ENCODE data around the gene CXCL16. TPM values are rescaled to one million over a fixed set of nuclear protein-coding genes. Genes with fewer than 3 reads are reported as not detected.

The CXCL16 gene
- 10 to 100 TPM; 12.2 to 19.8 (median 18.4) TPM for polyA plus RNA-seq (ENCODE audit: low read depth in 6 of 6)

DNA sequence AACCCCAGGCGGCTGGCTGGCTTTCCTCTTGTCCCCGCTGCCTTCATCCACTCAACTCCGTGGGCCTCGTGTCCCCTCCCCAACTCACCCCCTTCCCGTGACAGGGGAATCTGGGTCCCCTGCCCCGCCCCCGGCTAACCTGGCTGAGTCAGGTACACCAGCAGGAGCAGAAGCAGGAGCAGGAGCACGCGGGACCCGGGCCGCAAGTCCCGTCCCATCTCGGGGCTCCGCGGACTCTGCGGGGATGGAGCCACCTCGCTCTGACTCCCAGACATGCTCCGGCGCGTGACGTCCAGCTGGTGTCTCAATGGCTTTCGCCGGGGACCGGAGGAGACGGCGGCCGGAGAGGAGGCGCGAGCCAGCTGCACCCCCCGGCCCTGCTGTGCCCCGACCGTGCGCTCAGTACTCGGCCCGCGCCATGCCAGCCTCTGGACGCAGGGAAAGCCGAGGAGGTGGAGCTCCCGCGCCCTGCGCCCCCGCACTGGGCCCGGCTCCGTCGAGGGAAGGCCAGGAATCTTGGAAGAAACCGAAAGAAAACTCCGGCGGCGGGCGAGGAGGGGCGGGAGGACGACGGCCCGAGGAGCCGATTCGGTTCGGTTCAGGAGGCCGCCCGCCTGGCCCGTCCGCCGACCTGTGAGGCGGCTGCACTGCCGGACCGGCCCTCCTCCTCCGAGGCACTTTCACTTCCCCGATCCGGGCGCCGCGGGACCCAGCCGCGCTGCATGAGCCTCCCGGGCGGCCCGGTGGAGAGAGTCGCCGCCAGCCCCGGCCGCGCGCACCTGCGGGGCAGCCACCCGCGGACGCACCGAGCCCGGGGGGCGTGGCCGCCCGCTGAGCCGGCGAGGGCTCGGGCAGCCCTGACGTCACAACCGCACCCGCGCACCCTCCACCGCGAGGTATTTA, at the start of gene CXCL16, which contains the start of gene ZMYND15:
Gene CXCL16, minus strand, starts transcription at position 807 of the 903 bp plus-strand sequence. Its CDS starts 589 bp downstream, at position 218.
Gene ZMYND15, plus strand, starts transcription at position 712 of the 903 bp plus-strand sequence. CDS start 716 bp downstream, outside the sequence.
- ATAC-seq (ENCODE audit: low read depth in 2 of 2): peak; percentile 78 to 79
- no peaks in the 10 kb centered on the region for H3K9me3 Mint-ChIP-seq
- H3K27me3 Mint-ChIP-seq: peaks cover 6 to 31% (median 25%) of the 10 kb centered on the region in 3 donors
- H3K27ac Mint-ChIP-seq: peak within 1 kb of the TSS; percentile 88 to 99 (median 96)
- DNase-seq: peak; percentile 88
- H3K4me3 Mint-ChIP-seq: peak within 1 kb of the TSS; percentile 80 to 97 (median 92)
- H3K36me3 Mint-ChIP-seq: no peaks in the 10 kb centered on the region
- peaks cover 32 to 39% (median 36%) of the 10 kb centered on the region in 3 donors for H3K4me1 Mint-ChIP-seq

DNA sequence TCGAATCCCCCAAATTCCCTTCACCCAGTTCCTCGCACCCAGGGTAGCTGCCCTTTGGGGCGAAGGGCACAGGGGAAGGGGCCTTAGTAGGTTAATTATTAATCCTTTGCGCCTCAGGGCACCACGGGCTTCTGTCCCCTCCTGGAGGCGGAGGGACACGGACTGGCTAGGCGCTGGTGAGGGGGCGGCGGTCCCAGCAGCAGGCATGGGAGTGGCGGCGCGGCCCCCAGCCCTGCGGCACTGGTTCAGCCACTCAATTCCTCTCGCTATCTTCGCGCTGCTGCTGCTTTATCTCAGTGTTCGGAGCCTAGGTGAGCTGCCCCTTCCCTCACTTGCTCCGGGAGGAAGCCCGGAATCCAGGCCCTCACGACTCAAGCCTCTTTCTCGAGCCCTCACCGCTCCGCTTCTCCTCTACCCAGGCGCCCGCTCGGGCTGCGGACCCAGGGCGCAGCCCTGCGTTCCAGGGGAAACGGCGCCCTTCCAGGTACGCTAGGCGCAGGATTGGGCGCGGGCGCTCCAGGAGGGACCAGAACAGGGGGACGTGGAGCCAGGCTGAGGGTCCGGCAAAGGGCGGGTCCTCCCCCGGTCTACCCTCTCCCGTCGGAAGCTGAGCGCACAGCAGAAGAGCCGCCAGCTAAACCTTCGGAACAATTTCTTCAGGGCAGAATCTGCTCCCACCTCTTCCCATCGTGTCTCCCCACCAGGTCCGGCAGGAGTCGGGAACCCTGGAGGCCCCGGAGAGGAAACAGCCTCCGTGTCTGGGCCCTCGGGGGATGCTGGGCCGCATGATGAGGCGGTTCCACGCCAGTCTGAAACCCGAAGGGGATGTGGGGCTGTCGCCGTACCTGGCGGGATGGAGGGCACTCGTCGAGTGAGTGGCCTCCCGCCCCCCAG, 49.3 kb upstream of the CXCL16 start, which contains the start of gene GLTPD2:
Gene GLTPD2, plus strand, starts transcription at position 158 of the 894 bp plus-strand sequence. Its CDS starts 48 bp downstream, at position 206.
- peak within 1 kb of the TSS; percentile 75 to 89 (median 80) for H3K4me3 Mint-ChIP-seq
- H3K27ac Mint-ChIP-seq: peak within 1 kb of the TSS in 1 of 6 donors; percentile 42
- peaks cover 38 to 51% (median 40%) of the 10 kb centered on the region in 3 donors for H3K27me3 Mint-ChIP-seq
- ATAC-seq (ENCODE audit: low read depth in 2 of 2) (no peak), DNase-seq (no peak)
- peaks cover 0 to 1% (median 0%) of the 10 kb centered on the region in 7 donors for H3K9me3 Mint-ChIP-seq
- H3K4me1 Mint-ChIP-seq: peaks cover 15 to 30% (median 23%) of the 10 kb centered on the region in 3 donors
- no peaks in the 10 kb centered on the region for H3K36me3 Mint-ChIP-seq

DNA sequence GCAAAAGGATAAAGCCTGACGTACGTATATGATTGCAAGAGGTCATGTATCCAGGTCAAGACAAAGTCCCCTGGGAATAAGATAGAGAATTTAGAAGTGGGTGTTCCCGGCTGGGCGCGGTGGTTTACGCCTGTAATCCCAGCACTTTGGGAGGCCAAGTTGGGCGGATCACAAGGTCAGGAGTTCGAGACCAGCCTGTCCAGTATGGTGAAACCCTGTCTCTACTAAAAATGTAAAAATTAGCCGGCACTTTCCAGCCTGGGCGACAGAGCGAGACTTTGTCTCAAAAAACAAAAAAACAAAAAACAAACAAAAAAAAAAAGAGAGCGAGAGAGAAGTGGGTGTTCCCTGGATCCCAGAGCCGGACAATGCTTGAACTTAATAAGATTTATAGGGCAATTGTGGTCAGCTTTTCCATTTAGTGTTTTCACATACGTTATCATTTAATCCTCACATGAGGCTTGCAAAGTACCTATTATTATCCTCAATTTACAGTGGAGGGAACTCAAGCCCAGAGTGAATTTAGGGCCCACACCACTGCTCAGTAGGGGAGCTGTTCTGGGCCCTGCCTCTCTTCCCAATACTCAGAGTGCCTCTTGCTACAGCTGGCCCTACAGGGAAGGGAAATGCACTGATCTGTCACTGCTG, 48.6 kb upstream of the CXCL16 start:
- peaks cover 39 to 58% (median 40%) of the 10 kb centered on the region in 3 donors for H3K27me3 Mint-ChIP-seq
- ATAC-seq (ENCODE audit: low read depth in 2 of 2): no peak
- no peak for DNase-seq
- no peaks in the 10 kb centered on the region for H3K36me3 Mint-ChIP-seq
- peaks cover 15 to 30% (median 23%) of the 10 kb centered on the region in 3 donors for H3K4me1 Mint-ChIP-seq
- H3K27ac Mint-ChIP-seq: no peak overlapping the region
- peak overlapping the region in 7 of 8 donors; percentile 20 to 80 (median 57) for H3K4me3 Mint-ChIP-seq
- peaks cover 0 to 1% (median 0%) of the 10 kb centered on the region in 7 donors for H3K9me3 Mint-ChIP-seq

- H3K4me1 Mint-ChIP-seq: peaks cover 15 to 30% (median 23%) of the 10 kb centered on the region in 3 donors
- H3K9me3 Mint-ChIP-seq: peaks cover 0 to 3% (median 0%) of the 10 kb centered on the region in 7 donors
- no peak overlapping the region for H3K27ac Mint-ChIP-seq
- H3K36me3 Mint-ChIP-seq: no peaks in the 10 kb centered on the region
- ATAC-seq (ENCODE audit: low read depth in 2 of 2) (no peak), DNase-seq (no peak)
- H3K27me3 Mint-ChIP-seq: peaks cover 47 to 71% (median 49%) of the 10 kb centered on the region in 3 donors
- peak overlapping the region in 4 of 8 donors; percentile 58 to 69 (median 60) for H3K4me3 Mint-ChIP-seq
These were observed 46.8 kb upstream of the CXCL16 start for GRCh38 chr17:4786516-4786915.

GRCh38 chr17:4786106-4786511, 46.4 kb upstream of the CXCL16 start, which contains the start of gene VMO1:
VMO1 (minus strand) TSS chr17:4786364; CDS start chr17:4786352, 12 bp downstream.
- peaks cover 15 to 30% (median 23%) of the 10 kb centered on the region in 3 donors for H3K4me1 Mint-ChIP-seq
- H3K4me3 Mint-ChIP-seq: peak within 1 kb of the TSS in 7 of 8 donors; percentile 53 to 80 (median 64)
- peak within 1 kb of the TSS in 1 of 6 donors; percentile 56 for H3K27ac Mint-ChIP-seq
- no peaks in the 10 kb centered on the region for H3K36me3 Mint-ChIP-seq
- H3K27me3 Mint-ChIP-seq: peaks cover 47 to 71% (median 49%) of the 10 kb centered on the region in 3 donors
- no peak for ATAC-seq (ENCODE audit: low read depth in 2 of 2)
- peaks cover 0 to 3% (median 0%) of the 10 kb centered on the region in 7 donors for H3K9me3 Mint-ChIP-seq
- no peak for DNase-seq

DNA sequence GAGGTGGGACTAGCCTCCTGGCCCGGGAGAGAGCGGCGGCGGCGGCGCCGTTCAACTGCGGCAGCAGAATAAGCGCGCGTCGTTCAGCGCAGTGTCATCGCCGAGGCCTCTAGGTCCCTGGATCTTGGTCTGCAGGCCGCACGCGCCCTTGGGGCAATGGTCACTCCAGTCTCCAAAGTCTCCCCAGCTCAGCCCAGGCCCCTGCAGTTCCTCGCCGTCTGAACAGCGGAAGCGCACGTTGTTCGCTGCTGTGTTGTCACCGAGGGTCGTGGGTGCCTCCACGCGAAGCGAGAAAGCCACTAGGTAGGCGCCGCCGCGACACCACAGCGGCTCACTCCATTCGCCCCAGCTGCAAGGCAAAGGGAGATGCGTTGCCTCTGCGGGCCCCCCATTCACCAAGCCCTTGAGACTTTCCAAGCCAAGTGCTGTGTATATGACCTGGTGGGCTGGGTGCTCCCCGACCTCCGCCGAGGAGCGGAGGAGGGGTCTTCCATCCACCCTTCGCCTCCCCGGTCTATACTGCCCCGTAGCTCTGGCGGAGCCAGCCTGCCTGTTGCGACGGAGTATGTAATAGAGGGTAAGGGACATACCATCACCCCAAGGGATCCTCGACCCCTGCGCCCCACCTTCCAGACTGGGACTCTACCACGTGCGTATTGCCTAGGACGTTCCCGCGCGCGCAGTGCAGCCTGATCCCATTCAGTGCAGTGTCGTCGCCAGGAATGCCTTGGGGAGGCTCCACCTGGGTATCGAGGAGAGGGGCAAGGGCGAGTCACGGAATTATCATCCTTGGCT, 45.8 kb upstream of the CXCL16 start:
- Mint-ChIP-seq H3K36me3 (no peaks in the 10 kb centered on the region), H3K27me3 (peaks cover 49 to 76% (median 53%) of the 10 kb centered on the region in 3 donors), H3K4me3 (peak overlapping the region in 7 of 8 donors; percentile 44 to 73 (median 58)), H3K4me1 (peaks cover 11 to 26% (median 18%) of the 10 kb centered on the region in 3 donors), H3K27ac (peak overlapping the region in 1 of 6 donors; percentile 56), H3K9me3 (peaks cover 0 to 2% (median 0%) of the 10 kb centered on the region in 7 donors)
- ATAC-seq (ENCODE audit: low read depth in 2 of 2): no peak
- DNase-seq: no peak

- peaks cover 4 to 24% (median 15%) of the 10 kb centered on the region in 3 donors for H3K4me1 Mint-ChIP-seq
- ATAC-seq (ENCODE audit: low read depth in 2 of 2) (no peak), DNase-seq (no peak)
- peaks cover 0 to 4% (median 0%) of the 10 kb centered on the region in 7 donors for H3K9me3 Mint-ChIP-seq
- no peak overlapping the region for H3K4me3 Mint-ChIP-seq
- H3K36me3 Mint-ChIP-seq: no peaks in the 10 kb centered on the region
- H3K27me3 Mint-ChIP-seq: peaks cover 60 to 71% (median 67%) of the 10 kb centered on the region in 3 donors
- H3K27ac Mint-ChIP-seq: no peak overlapping the region
These were observed 42.9 kb upstream of the CXCL16 start for GRCh38 chr17:4782652-4783051.

DNA sequence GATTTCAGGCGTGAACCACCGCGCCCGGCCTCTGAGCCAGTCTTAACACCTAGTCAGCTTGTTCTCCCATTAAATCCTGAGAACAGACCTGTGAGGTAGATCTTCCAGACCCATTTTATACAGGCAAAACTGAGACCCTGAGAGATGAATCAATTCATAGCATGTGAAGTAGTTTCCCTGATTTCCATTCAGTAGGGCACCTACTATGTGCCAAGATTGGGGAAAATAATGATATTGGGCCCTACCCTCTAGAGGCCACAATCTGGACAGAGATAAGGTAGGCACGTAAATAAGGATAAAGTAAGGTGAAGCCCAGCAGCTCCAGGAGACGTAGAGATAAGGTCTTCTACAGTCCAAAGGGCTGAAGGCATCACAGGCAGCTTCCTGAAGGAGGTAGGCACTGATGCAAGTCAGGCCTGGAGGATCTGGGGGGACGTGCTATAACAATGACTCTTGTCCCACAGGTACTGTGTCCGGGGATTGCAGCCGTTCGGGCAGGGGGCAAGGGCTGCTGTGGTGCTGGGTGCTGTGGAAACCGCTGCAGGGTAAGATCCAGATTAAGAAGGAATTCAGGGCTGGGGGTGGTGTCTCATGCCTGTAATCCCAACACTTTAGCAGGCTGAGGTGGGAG, 40.7 kb upstream of the CXCL16 start:
- H3K4me1 Mint-ChIP-seq: peaks cover 0 to 6% (median 2%) of the 10 kb centered on the region in 3 donors
- DNase-seq (no peak), ATAC-seq (ENCODE audit: low read depth in 2 of 2) (no peak)
- peaks cover 0 to 4% (median 0%) of the 10 kb centered on the region in 7 donors for H3K9me3 Mint-ChIP-seq
- no peak overlapping the region for H3K27ac Mint-ChIP-seq
- H3K36me3 Mint-ChIP-seq: no peaks in the 10 kb centered on the region
- peaks cover 45 to 50% (median 46%) of the 10 kb centered on the region in 3 donors for H3K27me3 Mint-ChIP-seq
- H3K4me3 Mint-ChIP-seq: peak overlapping the region in 1 of 8 donors; percentile 35

DNA sequence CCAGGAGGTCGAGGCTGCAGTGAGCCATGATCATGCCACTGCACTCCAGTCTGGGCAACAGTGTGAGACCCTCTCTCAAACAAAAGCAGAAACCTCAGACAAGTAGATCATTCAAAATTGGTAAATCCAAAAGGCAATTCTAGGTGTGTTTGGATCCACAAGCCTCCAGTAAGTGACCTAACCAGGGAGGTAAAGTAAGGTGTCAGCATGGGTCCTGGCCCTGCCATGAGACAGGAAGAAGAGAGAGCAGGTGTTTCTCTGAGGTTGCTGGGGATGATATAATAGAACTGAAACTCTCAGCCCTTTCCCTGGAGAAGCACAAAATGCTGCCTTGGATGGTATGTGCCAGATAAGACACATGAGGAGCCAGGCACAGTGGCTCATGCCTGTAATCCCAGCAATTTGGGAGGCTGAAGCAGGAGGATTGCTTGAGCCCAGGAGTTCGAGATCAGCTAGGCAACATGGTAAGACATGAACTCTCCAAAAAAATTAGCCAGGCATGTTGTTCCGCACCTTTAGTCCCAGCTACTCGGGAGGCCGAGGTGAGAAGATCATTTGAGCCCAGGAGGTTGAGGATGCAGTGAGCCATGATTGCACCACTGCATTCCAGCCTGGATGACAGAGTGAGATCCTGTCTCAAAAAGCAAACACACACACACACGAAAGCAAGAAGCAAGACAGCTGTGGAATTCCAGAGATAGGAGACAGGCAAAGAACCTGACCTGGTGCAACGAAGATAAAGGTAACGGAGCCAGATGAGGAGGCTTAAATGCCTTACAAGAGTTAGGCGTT, 38.4 kb upstream of the CXCL16 start:
- Mint-ChIP-seq H3K36me3 (no peaks in the 10 kb centered on the region), H3K4me3 (no peak overlapping the region), H3K4me1 (peaks cover 0 to 15% (median 13%) of the 10 kb centered on the region in 3 donors), H3K27me3 (peaks cover 37 to 43% (median 42%) of the 10 kb centered on the region in 3 donors), H3K9me3 (peaks cover 0 to 4% (median 0%) of the 10 kb centered on the region in 7 donors), H3K27ac (peak overlapping the region in 1 of 6 donors; percentile 56)
- ATAC-seq (ENCODE audit: low read depth in 2 of 2): no peak
- DNase-seq: no peak

DNA sequence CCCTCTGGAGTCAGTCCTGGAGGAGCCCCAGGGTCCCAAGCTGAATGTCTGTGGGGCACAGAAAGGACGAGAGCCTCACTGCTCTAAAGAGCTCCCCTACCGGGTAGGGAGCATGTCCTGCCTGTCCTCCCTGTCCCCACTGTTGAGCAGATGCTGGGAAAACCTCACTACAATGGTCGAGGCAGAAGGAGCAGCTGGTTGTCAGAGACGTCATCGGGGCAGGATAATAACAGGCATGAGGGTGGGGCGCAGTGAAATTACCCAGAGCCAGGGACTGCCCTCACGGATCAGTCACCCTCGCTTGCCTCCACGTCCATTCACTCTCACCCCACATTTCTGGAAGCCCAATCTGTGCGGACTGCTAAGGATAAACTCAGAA, 32.5 kb upstream of the CXCL16 start:
- H3K27ac Mint-ChIP-seq: no peak overlapping the region
- no peak overlapping the region for H3K4me3 Mint-ChIP-seq
- DNase-seq (no peak), ATAC-seq (ENCODE audit: low read depth in 2 of 2) (no peak)
- H3K36me3 Mint-ChIP-seq: no peaks in the 10 kb centered on the region
- H3K9me3 Mint-ChIP-seq: no peaks in the 10 kb centered on the region
- peaks cover 14 to 24% (median 19%) of the 10 kb centered on the region in 3 donors for H3K27me3 Mint-ChIP-seq
- H3K4me1 Mint-ChIP-seq: peaks cover 4 to 15% (median 14%) of the 10 kb centered on the region in 3 donors
